NCI-H1417 (cell line): ENCODE data around the gene DCAF5.
A peak's percentile ranks its signal among the peaks of the same experiment; 100 is the strongest.

ENCODE experiments used
- DNase-seq, 3 experiments: peaks; one replicate each; lab custom pipeline; 2025; lab: John Stamatoyannopoulos, UW

DCAF5 gene

DNA sequence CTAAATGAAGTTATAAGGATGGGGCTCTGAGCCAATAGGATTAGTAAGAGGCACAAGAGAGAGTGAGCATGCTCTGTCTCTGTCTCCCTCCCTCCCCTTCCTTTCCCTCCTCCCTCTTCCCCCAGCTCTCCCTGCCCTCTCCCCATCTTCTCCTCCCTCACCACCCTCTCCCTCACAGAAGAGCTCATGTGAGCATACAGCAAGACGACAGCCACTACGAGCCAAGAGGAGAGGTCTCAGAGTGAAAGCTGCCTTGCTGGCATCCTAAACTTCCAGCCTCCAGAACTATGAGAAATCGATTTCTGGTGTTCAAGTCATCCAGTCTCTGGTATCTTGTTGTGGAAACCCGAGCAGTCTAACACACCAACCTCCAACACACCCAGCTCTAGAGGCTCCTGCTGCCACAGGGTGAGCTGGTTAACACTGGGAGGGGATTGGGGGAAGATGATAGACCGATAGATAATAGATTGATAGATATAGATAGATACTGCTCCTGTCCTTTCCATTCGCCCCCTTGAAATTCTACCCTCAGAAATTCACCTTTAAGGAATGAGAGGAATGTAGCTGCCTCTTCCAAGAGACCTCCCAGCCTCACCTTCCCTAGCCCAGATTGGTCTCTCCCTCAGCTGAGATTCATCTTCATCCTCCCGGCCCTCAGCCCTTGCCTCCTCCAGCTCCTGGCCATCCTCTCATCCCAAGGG is 148.0 kb downstream of the DCAF5 start:
- DNase-seq, result no peak

DNA sequence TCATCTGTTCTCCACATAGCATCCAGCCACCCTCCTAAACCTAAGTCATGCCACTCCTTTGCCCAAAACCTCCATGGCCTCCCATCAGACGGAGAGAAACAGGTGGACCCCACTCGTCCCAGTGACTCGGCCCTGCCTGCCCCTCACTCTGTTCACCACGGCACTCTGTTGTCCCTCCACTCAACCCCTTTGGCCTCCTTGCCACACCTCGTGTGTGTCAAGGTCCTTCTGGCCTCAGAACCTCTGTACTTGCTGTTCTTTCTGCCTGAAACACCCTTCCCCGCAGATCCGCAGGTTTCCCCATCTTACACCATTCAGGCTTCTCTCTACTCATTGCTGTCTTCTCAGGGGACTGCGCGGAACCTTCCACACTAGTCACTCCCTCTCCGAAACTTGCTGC is 149.3 kb downstream of the DCAF5 start:
- DNase-seq, result no peak

DNA sequence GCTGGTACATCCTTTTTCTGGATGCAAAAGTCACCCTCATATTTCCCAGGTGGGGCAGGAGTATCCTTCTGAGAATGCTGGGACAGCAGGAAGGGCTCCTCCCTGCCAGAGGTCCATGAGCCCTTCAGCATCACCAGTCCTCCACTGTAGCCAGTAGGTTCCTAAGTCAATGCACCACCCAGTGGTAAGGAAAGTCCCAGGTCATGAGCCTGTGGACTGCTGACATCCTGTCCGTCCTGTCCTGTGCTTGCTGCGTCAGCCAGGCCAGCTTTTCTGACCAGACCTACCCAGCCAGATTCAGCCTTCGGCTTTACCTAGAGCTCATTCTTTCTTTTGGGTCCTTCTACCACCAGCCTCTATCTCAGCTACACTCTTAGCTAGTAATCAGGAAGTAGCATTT is 150.8 kb downstream of the DCAF5 start:
- DNase-seq, result peak in 1 of 3 experiments; percentile 5

DNA sequence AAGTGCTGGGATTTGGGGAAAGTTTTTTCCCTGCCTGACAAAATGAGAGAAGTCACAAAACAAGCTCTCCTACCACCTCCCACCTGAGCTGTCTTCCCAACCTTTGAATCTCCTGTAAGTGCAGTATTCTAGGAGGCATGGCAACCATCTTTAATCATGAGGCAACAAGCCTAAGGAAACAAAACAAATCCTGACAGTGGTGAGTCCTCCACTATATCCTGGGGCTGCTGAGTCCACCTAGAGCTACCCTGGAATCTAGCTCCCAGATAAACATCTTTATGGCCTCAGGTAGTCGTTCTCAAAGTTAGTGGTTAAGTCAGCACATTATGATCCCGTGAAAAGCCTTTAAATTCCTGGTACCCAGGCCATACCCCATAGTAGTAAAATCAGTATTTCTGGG is 151.5 kb downstream of the DCAF5 start:
- no peak for DNase-seq
